Tibial artery (tissue), 4 donors: ENCODE data around the gene DIAPH3.

Experiments used
- DNase-seq, 2 donors: peaks; one replicate each; pipeline ENCODE4 v3.0.0-alpha.2; 2019
- H3K27ac ChIP-seq, 2 donors: fragments of 200-600 bp; sonication (generic) in 1 of 2; 1 replicate in 1 of 2; 2 replicates in 1 of 2; pipeline ENCODE4 v1.5.1; 2018 to 2019; ENCODE audit warnings: mild to moderate bottlenecking in 1 of 2
- H3K27me3 ChIP-seq, 2 donors: fragments of 200-600 bp; sonication (generic) in 1 of 2; one replicate each; pipeline versions ENCODE4 v1.5.1 to v1.6.0; 2016 to 2019
- H3K36me3 ChIP-seq, 3 donors: fragments of 200-600 bp; sonication (generic) in 2 of 3; one replicate each; pipeline ENCODE4 v1.5.1; 2016 to 2019; ENCODE audit warnings: mild to moderate bottlenecking in 2 of 3
- H3K4me1 ChIP-seq, 4 donors: fragments of 200-600 bp; sonication (generic) in 2 of 4; 1 replicate in 3 of 4; 2 replicates in 1 of 4; pipeline ENCODE4 v1.5.1; 2016 to 2019
- H3K4me3 ChIP-seq, 2 donors: fragments of 200-600 bp; sonication (generic) in 1 of 2; 1 replicate in 1 of 2; 2 replicates in 1 of 2; pipeline ENCODE4 v1.5.1; 2018 to 2019; ENCODE audit warnings: mild to moderate bottlenecking in 2 of 2
- H3K9me3 ChIP-seq, 3 donors: fragments of 200-600 bp; sonication (generic) in 1 of 3; one replicate each; pipeline ENCODE4 v1.5.1; 2016 to 2019
- CTCF ChIP-seq, 2 experiments: fragments of 200-600 bp in 1 of 2; fragments of 450-650 bp in 1 of 2; IDR thresholded peaks; one replicate each; pipeline ENCODE4 v1.5.1; 2017 to 2019; ENCODE audit warnings: antibody characterized with exemption in 2 of 2, mild to moderate bottlenecking in 1 of 2, moderate library complexity in 1 of 2
- intact Hi-C: fragments of 100-400 bp; cut with DNase I; formaldehyde crosslinking; loops from one replicate; pipeline ENCODE4 v1.15.0; 2023; ENCODE audit warnings: low total_unique reads

Gene DIAPH3

DNA sequence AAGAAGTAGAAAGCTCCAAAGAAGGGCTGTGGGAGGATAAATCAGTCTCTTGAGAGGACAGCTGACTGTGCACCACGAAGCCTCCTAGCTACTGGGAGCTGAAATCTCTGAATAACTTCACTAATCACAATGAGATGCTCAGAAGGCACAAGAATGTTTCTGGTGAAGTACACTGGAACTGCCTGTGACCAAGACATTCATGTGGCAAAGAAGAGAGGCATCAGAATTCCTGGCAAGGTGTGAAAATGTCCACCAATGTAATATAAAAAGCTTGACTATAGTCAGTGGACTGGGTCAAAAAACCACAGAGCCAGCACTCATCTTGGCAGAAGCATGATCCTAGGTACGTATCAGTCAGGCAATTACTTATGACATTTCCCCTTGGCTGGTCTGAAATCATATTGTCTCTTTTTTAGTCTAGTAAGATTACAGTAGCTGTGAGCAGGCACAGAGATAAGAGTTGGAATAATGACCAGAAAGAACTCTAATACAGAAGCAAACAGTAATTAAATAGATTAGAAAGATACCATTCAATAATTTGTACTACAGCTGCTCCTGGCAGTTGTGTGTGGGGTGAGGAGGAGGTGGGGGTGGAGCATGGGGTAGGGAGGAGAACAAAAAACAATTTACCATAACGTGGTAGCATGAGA, 434.7 kb downstream of the DIAPH3 start:
- no peak overlapping the region for H3K27ac ChIP-seq
- peaks cover 0 to 14% (median 0%) of the 10 kb centered on the region in 4 donors for H3K4me1 ChIP-seq
- H3K9me3 ChIP-seq, result no peaks in the 10 kb centered on the region
- no peak for TF ChIP-seq CTCF (IDR thresholded peaks at IDR 0.05)
- no peak overlapping the region for H3K4me3 ChIP-seq
- no peaks in the 10 kb centered on the region for H3K36me3 ChIP-seq
- DNase-seq, result no peak
- intact Hi-C loops, result no loop called here
- H3K27me3 ChIP-seq, result no peaks in the 10 kb centered on the region

DNA sequence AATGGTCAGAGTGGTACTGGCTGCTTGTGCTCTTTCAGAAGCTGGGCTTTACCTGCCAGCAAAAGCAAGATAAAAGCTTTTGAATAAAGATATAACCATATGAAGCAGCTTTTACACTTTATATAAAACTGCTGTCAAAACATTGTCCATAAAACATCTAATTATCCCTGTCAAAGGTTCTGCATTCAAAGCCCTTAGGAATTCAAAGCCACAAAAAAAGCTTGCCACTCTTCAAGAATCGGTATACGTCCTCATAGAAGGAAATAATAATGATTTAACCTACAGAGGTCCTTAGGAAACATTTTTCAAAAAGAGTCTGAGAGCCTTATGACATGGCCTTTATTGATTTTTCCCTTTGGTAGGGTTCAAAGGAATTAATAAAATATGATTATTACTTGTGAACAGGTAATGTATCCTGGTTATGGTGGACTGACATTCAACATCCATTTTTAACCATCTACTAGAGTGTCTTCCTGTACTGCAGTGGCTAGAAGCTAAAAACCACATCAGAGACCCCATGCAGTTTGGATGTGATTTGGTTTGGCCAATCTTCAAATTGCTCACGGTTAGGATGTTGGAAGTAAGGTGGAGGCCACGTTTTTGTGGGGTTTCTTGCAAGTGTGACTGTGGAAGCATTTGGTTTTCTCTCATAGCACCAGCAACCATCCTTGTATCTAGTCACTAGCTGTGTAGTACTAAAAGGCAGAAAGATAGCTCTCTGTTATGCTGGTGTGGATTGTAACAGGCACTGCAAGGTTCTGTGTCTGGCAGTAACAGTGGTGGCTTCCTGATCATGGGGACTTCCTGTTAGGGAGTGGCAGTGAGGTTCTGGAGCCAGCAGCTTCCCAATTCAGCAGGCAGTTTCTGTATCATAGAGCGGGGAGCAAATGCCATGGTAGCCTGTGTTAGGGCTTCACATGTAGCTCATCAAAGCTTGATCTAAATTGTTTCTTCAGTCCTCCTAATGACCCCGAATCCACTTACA, 441.5 kb downstream of the DIAPH3 start:
- Histone ChIP-seq H3K4me3 (no peak overlapping the region), H3K36me3 (no peaks in the 10 kb centered on the region), H3K9me3 (no peaks in the 10 kb centered on the region), H3K27ac (no peak overlapping the region), H3K27me3 (no peaks in the 10 kb centered on the region), H3K4me1 (no peaks in the 10 kb centered on the region)
- no peak for TF ChIP-seq CTCF (IDR thresholded peaks at IDR 0.05)
- intact Hi-C loops, result no loop called here
- DNase-seq, result peak in 1 of 2 donors; percentile 22

GRCh38 chr13:59715611-59716010, 448.1 kb downstream of the DIAPH3 start:
- Histone ChIP-seq H3K4me3 (no peak overlapping the region), H3K9me3 (no peaks in the 10 kb centered on the region), H3K36me3 (no peaks in the 10 kb centered on the region), H3K4me1 (no peaks in the 10 kb centered on the region), H3K27ac (no peak overlapping the region), H3K27me3 (no peaks in the 10 kb centered on the region)
- no peak for TF ChIP-seq CTCF (IDR thresholded peaks at IDR 0.05)
- no peak for DNase-seq
- intact Hi-C loops, result no loop called here

DNA sequence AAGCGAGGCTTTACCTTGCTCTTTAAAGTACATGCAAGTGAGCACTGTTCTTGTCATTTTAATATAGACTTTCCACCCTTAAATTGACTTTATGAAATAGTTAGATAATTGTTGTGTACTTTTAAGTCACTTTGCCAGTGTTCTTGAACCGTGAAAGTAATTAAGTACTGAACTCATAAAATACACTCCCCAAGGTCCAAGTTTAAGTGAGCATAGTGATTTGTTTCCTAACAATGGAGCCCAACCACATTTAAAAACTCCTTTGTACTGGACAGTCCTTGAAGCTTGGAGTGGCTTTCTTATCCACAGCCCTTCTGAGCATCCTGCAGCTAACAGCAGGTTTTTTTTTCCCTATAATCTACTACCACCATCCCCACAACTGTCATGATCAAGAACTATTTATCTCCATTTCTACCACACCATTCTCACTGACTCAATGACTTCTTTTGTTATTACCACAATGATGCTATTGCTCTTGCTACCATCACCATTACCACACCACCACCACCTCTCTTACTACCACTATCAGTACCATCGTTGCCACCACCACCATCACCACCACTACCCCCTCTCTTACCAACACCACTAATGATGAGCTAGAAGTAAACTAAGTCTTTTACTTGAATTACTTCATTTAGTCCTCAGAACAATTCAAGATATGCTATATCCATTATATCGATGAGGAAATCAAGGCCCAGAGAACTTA, 452.6 kb downstream of the DIAPH3 start:
- Histone ChIP-seq H3K9me3 (no peaks in the 10 kb centered on the region), H3K4me1 (no peaks in the 10 kb centered on the region), H3K4me3 (no peak overlapping the region), H3K27me3 (no peaks in the 10 kb centered on the region), H3K27ac (no peak overlapping the region), H3K36me3 (no peaks in the 10 kb centered on the region)
- TF ChIP-seq CTCF (IDR thresholded peaks at IDR 0.05), result no peak
- DNase-seq, result no peak
- intact Hi-C loops, result no loop called here

- Histone ChIP-seq H3K27me3 (no peaks in the 10 kb centered on the region), H3K4me1 (no peaks in the 10 kb centered on the region), H3K36me3 (no peaks in the 10 kb centered on the region), H3K4me3 (no peak overlapping the region), H3K9me3 (no peaks in the 10 kb centered on the region), H3K27ac (no peak overlapping the region)
- intact Hi-C loops, result no loop called here
- TF ChIP-seq CTCF (IDR thresholded peaks at IDR 0.05), result no peak
- no peak for DNase-seq
Observed at GRCh38 chr13:59710416-59710815, 453.3 kb downstream of the DIAPH3 start.
